GM12878 (cell line): ENCODE results near the gene CRNKL1. TPM values are rescaled to one million over a fixed set of nuclear protein-coding genes. Genes with fewer than 3 reads are reported as not detected.
A peak's percentile ranks its signal among the peaks of the same experiment; 100 is the strongest.
"Not testable (repeated sequence)": the region's sequence is repeated elsewhere in the genome, so short reads cannot be mapped to it uniquely, and the experiment has no call there.

ENCODE experiments used
- ATAC-seq: fragments of 200-7000 bp; cut with Tn5 transposase; 3 replicates; pipeline ENCODE4 v1.9.1; 2020; ENCODE audit warnings: mild to moderate bottlenecking, moderate library complexity
- BruUV-seq: library from RNA; stranded (reverse); fragments of 400-500 nt; replicated peaks from 2 replicates; lab custom pipeline; 2021; lab: Mats Ljungman, UMichigan
- CTCF ChIA-PET: fragments of 300-600 bp; sonication (Branson Sonifier 250); formaldehyde crosslinking; extraction: SDS; loops from one replicate; lab custom pipeline; 2021; ENCODE audit warnings: inconsistent platforms; lab: Yijun Ruan, JAX
- POLR2A ChIA-PET: fragments of 350-600 bp; formaldehyde crosslinking; extraction: SDS; loops from one replicate; lab custom pipeline; 2021; ENCODE audit warnings: inconsistent platforms; lab: Charles Lee
- RAD21 ChIA-PET: fragments of 300-600 bp; sonication (Branson Sonifier 250); formaldehyde crosslinking; loops from one replicate; lab custom pipeline; 2023; ENCODE audit warnings: antibody characterized with exemption; ENCODE audit not compliant: unreplicated experiment; lab: Charles Lee
- SMC1A ChIA-PET: fragments of 300-600 bp; sonication (Branson Sonifier 250); formaldehyde crosslinking; loops from one replicate; lab custom pipeline; 2023; ENCODE audit not compliant: unreplicated experiment, uncharacterized antibody; lab: Charles Lee
- DNase-seq: peaks from one replicate; pipeline ENCODE4 v3.0.0-alpha.2; 2011; ENCODE audit warnings: low read depth, low spot score
- FAIRE-seq: peaks from 3 replicates; lab custom pipeline; 2011; peaks lifted over from hg19 to GRCh38; lab: Jason Lieb, UNC
- H2AFZ ChIP-seq: 2 replicates; pipeline ENCODE4 v1.6.0; 2011; ENCODE audit warnings: low read depth, low read length, control low read depth; ENCODE audit not compliant: control insufficient read depth
- H3K27ac ChIP-seq: 2 replicates; pipeline ENCODE4 v1.5.1; 2011; ENCODE audit warnings: control low read depth; ENCODE audit not compliant: control insufficient read depth, insufficient read depth
- H3K27me3 ChIP-seq, 2 experiments: replicated peaks in 1 of 2; 2 replicates each; pipeline versions ENCODE4 v1.6.0 to v1.6.1; 2011; ENCODE audit warnings: low read length in 1 of 2; ENCODE audit not compliant: control insufficient read depth in 2 of 2, insufficient read depth in 2 of 2
- H3K36me3 ChIP-seq, 2 experiments: 2 replicates each; pipeline ENCODE4 v1.5.1; 2011; ENCODE audit warnings: low read length in 1 of 2; ENCODE audit not compliant: control insufficient read depth in 2 of 2, insufficient read depth in 2 of 2
- H3K4me1 ChIP-seq: 2 replicates; pipeline ENCODE4 v1.6.1; 2011; ENCODE audit warnings: mild to moderate bottlenecking, low read length, moderate library complexity, mixed read lengths; ENCODE audit not compliant: control insufficient read depth, insufficient read depth
- H3K4me2 ChIP-seq: 2 replicates; pipeline ENCODE4 v1.6.0; 2011; ENCODE audit warnings: control low read depth; ENCODE audit not compliant: control insufficient read depth, insufficient read depth
- H3K4me3 ChIP-seq: fragments of 200-600 bp; sonication (generic); 2 replicates; pipeline ENCODE4 v1.5.1; 2016
- H3K79me2 ChIP-seq: 2 replicates; pipeline ENCODE4 v1.6.0; 2011; ENCODE audit warnings: low read length; ENCODE audit not compliant: control insufficient read depth, insufficient read depth
- H3K9ac ChIP-seq: 2 replicates; pipeline ENCODE4 v1.8.0; 2011; ENCODE audit warnings: low read length, control low read depth, mixed read lengths; ENCODE audit not compliant: control insufficient read depth, insufficient read depth
- H3K9me3 ChIP-seq: replicated peaks from 3 replicates; pipeline ENCODE4 v1.5.1; 2011; ENCODE audit warnings: mild to moderate bottlenecking, low read length; ENCODE audit not compliant: control insufficient read depth, insufficient read depth
- H4K20me1 ChIP-seq: 2 replicates; pipeline ENCODE4 v1.6.0; 2011; ENCODE audit not compliant: control insufficient read depth, insufficient read depth
- IKZF1 ChIP-seq: fragments of 450-650 bp; conservative IDR thresholded peaks from 2 replicates; pipeline ENCODE4 v1.6.1; 2017; ENCODE audit warnings: antibody characterized with exemption, mild to moderate bottlenecking
- SIX5 ChIP-seq: IDR thresholded peaks from 2 replicates; pipeline ENCODE4 v1.6.1; 2011; ENCODE audit warnings: mild to moderate bottlenecking, low read depth, low read length, moderate library complexity; ENCODE audit not compliant: severe bottlenecking
- ZNF687 ChIP-seq: fragments of 450-650 bp; IDR thresholded peaks from 2 replicates; pipeline ENCODE4 v1.6.1; 2017; ENCODE audit warnings: mild to moderate bottlenecking, moderate library complexity
- WGBS: methylation state at CpG from one replicate; pipeline ENCODE4 v1.1.6; 2016; ENCODE audit warnings: low lambda C conversion rate; ENCODE audit not compliant: insufficient replicate concordance, insufficient coverage; ENCODE audit errors: missing lambda C conversion rate; 5-methylcytosine and 5-hydroxymethylcytosine counted together
- in situ Hi-C: fragments of 300-500 bp; cut with MboI; formaldehyde crosslinking; loops from 9 replicates; pipeline ENCODE4 v1.14.3; 2018; ENCODE audit warnings: mixed read lengths
- intact Hi-C: fragments of 100-400 bp; cut with micrococcal nuclease; formaldehyde crosslinking; loops from one replicate; pipeline ENCODE4 v1.14.2; 2022; ENCODE audit not compliant: unreplicated experiment
- polyA plus RNA-seq, 11 experiments: library from polyadenylated mRNA; depleted of rRNA in 4 of 11; unstranded in 6 of 11; stranded (reverse) in 5 of 11; fragments of >200 nt; fragmentation: Nextera tagmentation in 4 of 11; fragmentation: Illumina TruSeq in 1 of 11; extraction: Ambion mirVana in 4 of 11; extraction: Trizol in 1 of 11; gene quantifications; 1 replicate in 1 of 11; 2 replicates in 10 of 11; pipeline versions ENCODE4 v1.2.1 to v1.2.3, GENCODE V29; 2011 to 2016; ENCODE audit warnings: inconsistent platforms in 2 of 11, missing spikeins in 2 of 11, low read depth in 1 of 11
- total RNA-seq, 4 experiments: library from RNA; depleted of rRNA in 3 of 4; stranded (reverse); fragments of >200 nt in 3 of 4; fragmentation: Illumina TruSeq in 1 of 4; extraction: Trizol in 1 of 4; gene quantifications; 2 replicates each; pipeline versions ENCODE4 v1.2.1 to v1.2.3, GENCODE V29; 2013 to 2021

The CRNKL1 gene
- total and polyA plus RNA-seq, 10 of the 15 experiments (the other 5 are each of a cell fraction or from before 2014, with no cell fraction given), result 9.5 to 28.4 (median 17.5) TPM

GRCh38 chr20:20005342-20005741, 46.9 kb downstream of the CRNKL1 start:
- FAIRE-seq (no peak), ATAC-seq (no peak), DNase-seq (no peak)
- Histone ChIP-seq H3K9me3 (no peaks in the 10 kb centered on the region), H3K79me2 (no peaks in the 10 kb centered on the region), H3K27me3 (peaks cover 4 to 8% of the 10 kb centered on the region in 2 experiments; a peak in 3 of 4 replicates), H3K9ac (no peak overlapping the region), H2AFZ (no peak overlapping the region), H3K27ac (no peak overlapping the region), H3K36me3 (no peaks in the 10 kb centered on the region), H3K4me3 (no peak overlapping the region), H4K20me1 (no peaks in the 10 kb centered on the region), H3K4me1 (0 out of 2 replicates have a peak, but pooled peaks cover 5% of the 10 kb centered on the region), H3K4me2 (no peak overlapping the region)
- WGBS, result 38% methylated on average over 7 of the region's 7 CpGs
- BruUV-seq, result no TSS peak
- intact Hi-C loops (no loop called here), in situ Hi-C loops (loop anchor here (5.0 to 25.0 kb wide), 3 partner anchors 48 to 1493 kb away; partner anchors contain the start of genes DTD1 and SEC23B)
- ChIA-PET CTCF (interaction anchor here (1.1 to 4.3 kb wide), 5 partner anchors 11 to 221 kb away, joined by 3 to 17 read pairs (median 8); partner anchors contain the start of genes CRNKL1 and NAA20), SMC1A (interaction anchor here (0.6 to 1.4 kb wide), 5 partner anchors 10 to 224 kb away, joined by 3 to 4 read pairs (median 3); no protein-coding TSS in a partner anchor), POLR2A (no interaction called here), RAD21 (interaction anchor here (0.7 to 2.5 kb wide), 4 partner anchors 10 to 251 kb away, joined by 3 to 7 read pairs (median 4); partner anchors contain the start of genes CFAP61, CRNKL1 and NAA20)
- no peak for TF ChIP-seq ZNF687
- no peak for TF ChIP-seq SIX5
- TF ChIP-seq IKZF1, result peak; percentile 40; the same call in 1 of the 2 replicates

GRCh38 chr20:20003955-20004322, 48.3 kb downstream of the CRNKL1 start:
- intact Hi-C loops, result loop anchor here (2.0 kb wide), 1 partner anchor 219 kb away; no protein-coding TSS in a partner anchor

More at GRCh38 chr20:20003955-20004322, 48.3 kb downstream of the CRNKL1 start:
- not testable (repeated sequence) for H3K9me3 ChIP-seq, H3K27ac ChIP-seq, H3K9ac ChIP-seq, H3K27me3 ChIP-seq, BruUV-seq, DNase-seq, H3K4me1 ChIP-seq, FAIRE-seq, H2AFZ ChIP-seq, H3K79me2 ChIP-seq, H3K36me3 ChIP-seq, ATAC-seq, H4K20me1 ChIP-seq, H3K4me3 ChIP-seq
- ChIA-PET POLR2A (interaction anchor here (0.7 kb wide), 1 partner anchor 13 kb away, joined by 3 read pairs; the partner anchor contains the start of gene NAA20), CTCF (interaction anchor here (0.6 to 4.3 kb wide), 4 partner anchors 9 to 444 kb away, joined by 3 to 17 read pairs (median 10); partner anchors contain the start of gene NAA20), SMC1A (interaction anchor here (0.6 to 1.4 kb wide), 7 partner anchors 9 to 342 kb away, joined by 3 to 7 read pairs (median 3); no protein-coding TSS in a partner anchor), RAD21 (interaction anchor here (1.0 to 2.5 kb wide), 3 partner anchors 12 to 101 kb away, joined by 3 to 7 read pairs (median 5); partner anchors contain the start of genes CFAP61 and CRNKL1)
- in situ Hi-C loops, result loop anchor here (25.0 kb wide), 2 partner anchors 1417 to 1492 kb away; partner anchors contain the start of genes DTD1 and SEC23B
- WGBS, result 66% methylated on average over 6 of the region's 6 CpGs
- H3K4me2 ChIP-seq, result peak overlapping the region; percentile 15; the same call in 1 of the 2 replicates
